MM.1S (cell line): ENCODE measurements around the gene APOC1.

ENCODE experiments used
- DNase-seq: peaks from one replicate; pipeline ENCODE4 v3.0.0-alpha.2; 2015
- H2AFZ ChIP-seq: fragments of 300-600 bp; sonication (generic); 2 replicates; pipeline ENCODE4 v1.6.0; 2016; ENCODE audit warnings: antibody characterized with exemption, low read length
- H3F3A ChIP-seq: fragments of 300-600 bp; sonication (generic); 2 replicates; pipeline ENCODE4 v1.6.1; 2016; ENCODE audit warnings: mild to moderate bottlenecking, antibody characterized with exemption, low read length, moderate library complexity, mixed read lengths; ENCODE audit not compliant: insufficient read depth
- H3K27ac ChIP-seq: fragments of 300-600 bp; sonication (generic); 2 replicates; pipeline ENCODE4 v1.5.1; 2016; ENCODE audit warnings: mild to moderate bottlenecking, low read length
- H3K27me3 ChIP-seq: fragments of 300-600 bp; sonication (generic); replicated peaks from 2 replicates; pipeline ENCODE4 v1.6.0; 2016; ENCODE audit warnings: low read length; ENCODE audit not compliant: insufficient read depth
- H3K36me3 ChIP-seq: fragments of 300-600 bp; sonication (generic); replicated peaks from 2 replicates; pipeline ENCODE4 v1.6.1; 2016; ENCODE audit warnings: mild to moderate bottlenecking, low read length, mixed read lengths; ENCODE audit not compliant: insufficient read depth
- H3K4me1 ChIP-seq: fragments of 300-600 bp; sonication (generic); 2 replicates; pipeline ENCODE4 v1.6.1; 2016; ENCODE audit warnings: low read length, mixed read lengths
- H3K4me2 ChIP-seq: fragments of 300-600 bp; sonication (generic); 2 replicates; pipeline ENCODE4 v1.6.0; 2016; ENCODE audit warnings: low read depth, low read length
- H3K4me3 ChIP-seq: fragments of 300-600 bp; sonication (generic); 2 replicates; pipeline ENCODE4 v1.5.1; 2016; ENCODE audit warnings: low read length, mixed read lengths
- H3K79me2 ChIP-seq: fragments of 300-600 bp; sonication (generic); 2 replicates; pipeline ENCODE4 v1.6.1; 2016; ENCODE audit warnings: mixed run types, low read length, mixed read lengths
- H3K9ac ChIP-seq: fragments of 300-600 bp; sonication (generic); 2 replicates; pipeline ENCODE4 v1.6.1; 2016; ENCODE audit warnings: low read length, mixed read lengths
- H3K9me2 ChIP-seq: fragments of 300-600 bp; sonication (generic); replicated peaks from 2 replicates; pipeline ENCODE4 v1.6.1; 2016; ENCODE audit warnings: mild to moderate bottlenecking, low read length, mixed read lengths; ENCODE audit not compliant: insufficient read depth
- H3K9me3 ChIP-seq: fragments of 300-600 bp; sonication (generic); replicated peaks from 2 replicates; pipeline ENCODE4 v1.6.1; 2016; ENCODE audit warnings: mild to moderate bottlenecking, low read length, mixed read lengths; ENCODE audit not compliant: insufficient read depth
- H4K20me1 ChIP-seq: fragments of 300-600 bp; sonication (generic); 2 replicates; pipeline ENCODE4 v1.6.1; 2016; ENCODE audit warnings: mild to moderate bottlenecking, low read length, moderate library complexity, mixed read lengths; ENCODE audit not compliant: insufficient read depth
- CTCF ChIP-seq: fragments of 300-600 bp; sonication (generic); IDR thresholded peaks from 2 replicates; pipeline ENCODE4 v1.5.1; 2016; ENCODE audit warnings: antibody characterized with exemption, low read length, mixed read lengths
- EZH2 ChIP-seq: fragments of 300-600 bp; sonication (generic); optimal IDR thresholded peaks from 2 replicates; pipeline ENCODE3; 2017; ENCODE audit warnings: low read depth, mild to moderate bottlenecking, antibody characterized with exemption, low read length, mixed read lengths
- EZH2phosphoT487 ChIP-seq: fragments of 300-600 bp; sonication (generic); IDR thresholded peaks from 2 replicates; pipeline ENCODE4 v1.6.1; 2018; ENCODE audit warnings: antibody characterized with exemption, low read length

APOC1 gene

DNA sequence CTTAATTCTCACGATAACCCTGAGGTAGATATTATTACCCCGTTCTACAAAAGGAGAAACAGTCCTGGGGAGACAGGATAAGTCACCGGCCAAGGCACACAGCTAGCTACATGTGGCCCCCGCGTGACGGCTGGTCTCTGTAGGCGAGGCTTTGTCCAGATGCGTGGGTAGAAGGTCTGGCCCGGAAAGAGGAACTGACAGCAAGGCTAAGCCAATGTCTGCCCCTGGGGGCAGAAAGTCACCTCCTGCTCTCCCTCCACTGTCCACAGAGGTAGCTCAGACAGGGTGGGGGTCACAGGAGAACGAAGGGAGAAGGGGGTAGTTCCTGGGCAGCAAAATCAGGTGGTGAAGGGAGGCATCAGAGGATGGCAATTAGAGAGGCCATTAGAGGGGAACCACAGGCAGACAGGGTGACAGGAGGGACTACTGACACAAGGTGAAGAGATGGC is 29.4 kb downstream of the APOC1 start:
- Histone ChIP-seq H3K4me3 (no peak overlapping the region), H3F3A (no peaks in the 10 kb centered on the region), H3K27me3 (no peaks in the 10 kb centered on the region), H4K20me1 (no peaks in the 10 kb centered on the region), H2AFZ (no peak overlapping the region), H3K79me2 (no peaks in the 10 kb centered on the region), H3K27ac (no peak overlapping the region), H3K9ac (no peak overlapping the region), H3K4me2 (no peak overlapping the region), H3K36me3 (no peaks in the 10 kb centered on the region), H3K9me2 (no peaks in the 10 kb centered on the region), H3K4me1 (no peaks in the 10 kb centered on the region), H3K9me3 (no peaks in the 10 kb centered on the region)
- no peak for TF ChIP-seq EZH2
- TF ChIP-seq CTCF, result no peak
- TF ChIP-seq EZH2phosphoT487, result no peak
- DNase-seq, result no peak

DNA sequence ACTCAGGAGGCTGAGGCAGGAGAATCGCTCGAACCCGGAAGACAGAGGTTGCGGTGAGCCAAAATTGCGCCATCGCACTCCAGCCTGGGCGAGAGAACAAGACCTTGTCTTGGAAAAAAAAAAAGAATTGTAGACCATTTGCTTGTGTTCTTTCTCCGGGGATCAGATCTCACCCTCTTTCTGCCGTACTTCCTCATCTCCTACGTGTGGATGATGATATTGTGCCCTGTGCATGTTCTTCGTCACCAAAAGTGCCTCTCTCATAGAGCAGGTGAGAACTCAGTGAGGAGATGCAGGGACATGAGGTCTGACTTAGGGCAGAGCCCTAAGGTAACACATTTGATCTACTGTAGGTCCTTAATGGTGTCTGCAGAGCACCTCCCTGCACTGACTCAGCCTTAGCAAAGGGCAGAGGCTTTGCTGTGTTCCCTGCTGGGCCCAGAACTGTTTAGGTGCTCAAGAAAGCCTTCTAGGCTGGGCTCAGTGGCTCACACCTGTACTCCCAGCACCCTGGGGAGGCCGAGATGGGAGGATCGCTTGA is 32.7 kb downstream of the APOC1 start:
- Histone ChIP-seq H3K79me2 (no peaks in the 10 kb centered on the region), H3K4me3 (no peak overlapping the region), H4K20me1 (no peaks in the 10 kb centered on the region), H2AFZ (no peak overlapping the region), H3K9ac (no peak overlapping the region), H3K4me2 (no peak overlapping the region), H3K9me2 (no peaks in the 10 kb centered on the region), H3K4me1 (no peaks in the 10 kb centered on the region), H3K27ac (no peak overlapping the region), H3K9me3 (no peaks in the 10 kb centered on the region), H3F3A (no peaks in the 10 kb centered on the region; the same call in 1 of the 2 replicates), H3K27me3 (no peaks in the 10 kb centered on the region), H3K36me3 (no peaks in the 10 kb centered on the region)
- DNase-seq, result no peak
- TF ChIP-seq EZH2 (no peak), CTCF (no peak), EZH2phosphoT487 (no peak)

GRCh38 chr19:44948237-44948636 is 33.8 kb downstream of the APOC1 start:
- Histone ChIP-seq H3K79me2 (no peaks in the 10 kb centered on the region), H3K36me3 (no peaks in the 10 kb centered on the region), H3K4me1 (no peaks in the 10 kb centered on the region), H3K4me3 (no peak overlapping the region), H3K9ac (no peak overlapping the region), H2AFZ (no peak overlapping the region), H3K27ac (no peak overlapping the region), H3K27me3 (no peaks in the 10 kb centered on the region), H3F3A (no peaks in the 10 kb centered on the region; the same call in 1 of the 2 replicates), H3K9me3 (no peaks in the 10 kb centered on the region), H4K20me1 (no peaks in the 10 kb centered on the region), H3K9me2 (no peaks in the 10 kb centered on the region), H3K4me2 (no peak overlapping the region)
- no peak for DNase-seq
- TF ChIP-seq EZH2 (no peak), EZH2phosphoT487 (no peak), CTCF (no peak)
